HG03442 (cell line): ENCODE data around the gene CDC42EP5.
"Not testable (repeated sequence)": the region's sequence is repeated elsewhere in the genome, so short reads cannot be mapped to it uniquely, and the experiment has no call there.

ENCODE experiments used
- ATAC-seq: cut with Tn5 transposase; IDR thresholded peaks from one replicate; pipeline ENCODE4 v1.9.1; 2021; ENCODE audit warnings: mild to moderate bottlenecking, moderate library complexity; ENCODE audit not compliant: unreplicated experiment

The CDC42EP5 gene

GRCh38 chr19:54449701-54450069 lies 23.4 kb downstream of the CDC42EP5 start:
- no peak for ATAC-seq

DNA sequence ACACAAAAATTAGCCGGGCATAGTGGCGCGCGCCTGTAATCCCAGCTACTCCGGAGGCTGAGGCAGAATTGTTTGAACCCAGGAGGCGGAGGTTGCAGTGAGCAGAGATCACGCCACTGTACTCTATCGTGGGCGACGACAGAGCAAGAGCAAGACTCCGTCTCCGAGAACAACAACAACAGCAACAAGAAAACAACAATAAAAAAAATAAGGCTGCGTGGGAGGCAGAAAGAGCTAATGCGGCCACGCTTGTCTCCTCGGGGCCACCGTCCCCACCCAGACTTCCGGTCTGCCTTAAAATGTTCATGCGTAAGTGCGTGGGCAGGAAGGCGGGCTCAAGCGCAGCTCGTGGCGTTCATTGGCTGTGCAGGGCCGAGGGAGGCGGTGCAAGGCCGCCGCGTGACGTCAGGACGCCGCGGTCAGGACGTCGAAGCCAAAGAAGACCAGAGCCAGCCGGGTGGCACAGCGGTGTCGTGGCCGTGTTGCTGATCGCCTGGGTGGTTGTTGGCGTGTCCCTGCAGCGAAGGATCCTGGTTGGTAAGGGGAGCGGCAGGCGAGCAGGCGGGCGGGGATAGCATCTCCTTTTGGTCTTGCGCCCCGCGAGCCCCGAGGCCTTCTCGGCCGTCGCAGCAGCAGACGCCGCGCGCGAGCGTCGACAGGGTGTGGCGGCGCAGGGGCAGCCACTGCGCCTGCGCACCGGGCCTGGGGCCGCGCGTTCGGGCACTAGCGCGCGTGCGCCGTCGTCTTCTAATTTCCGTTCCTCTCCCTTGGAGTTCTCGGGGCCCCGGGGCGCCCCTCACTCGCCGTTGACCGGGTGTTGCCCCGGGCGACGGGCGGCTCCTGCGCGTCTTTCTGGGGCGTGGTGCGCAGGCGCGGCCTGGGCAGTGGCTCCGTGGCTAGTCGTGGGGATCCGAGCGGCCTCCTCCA lies 24.1 kb downstream of the CDC42EP5 start, which contains the start of gene LENG8:
LENG8 (plus strand) TSS at position 426 of the 927 bp plus-strand sequence. CDS start 2,146 bp downstream, outside the sequence.
- ATAC-seq: peak; percentile 84

DNA sequence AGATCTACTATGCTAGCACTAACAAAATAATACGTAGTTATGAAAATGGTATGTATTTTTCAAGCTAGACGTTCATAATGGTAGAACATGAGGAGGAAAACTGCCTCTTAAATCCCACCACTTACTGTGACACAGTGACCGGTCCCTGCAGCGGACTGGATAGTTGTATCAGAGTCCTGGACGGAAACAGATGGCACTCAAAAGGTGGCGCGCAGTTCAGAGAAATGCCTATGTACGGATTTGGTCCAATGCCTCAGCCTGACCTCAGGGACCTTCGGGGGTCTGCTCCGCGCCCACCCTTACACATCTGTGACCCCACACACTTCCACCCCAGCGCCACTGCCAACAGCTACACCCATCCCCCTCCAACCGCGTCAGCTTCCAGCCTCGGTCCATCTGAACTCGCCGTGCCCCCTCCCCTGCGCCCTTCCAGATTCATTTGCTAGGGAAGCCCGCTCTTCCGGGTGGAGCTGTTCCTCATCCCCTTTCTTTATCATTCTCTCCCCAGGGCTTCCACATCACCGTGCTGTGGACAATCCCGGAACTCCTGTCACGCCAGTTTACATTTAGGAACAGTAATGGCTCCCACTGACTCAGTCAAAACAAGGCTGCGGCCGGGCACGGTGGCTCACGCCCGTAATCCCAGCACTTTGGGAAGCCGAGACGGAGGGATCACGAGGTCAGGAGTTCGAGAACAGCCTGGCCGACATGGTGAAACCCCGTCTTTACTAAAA lies 24.9 kb downstream of the CDC42EP5 start:
- no peak for ATAC-seq

DNA sequence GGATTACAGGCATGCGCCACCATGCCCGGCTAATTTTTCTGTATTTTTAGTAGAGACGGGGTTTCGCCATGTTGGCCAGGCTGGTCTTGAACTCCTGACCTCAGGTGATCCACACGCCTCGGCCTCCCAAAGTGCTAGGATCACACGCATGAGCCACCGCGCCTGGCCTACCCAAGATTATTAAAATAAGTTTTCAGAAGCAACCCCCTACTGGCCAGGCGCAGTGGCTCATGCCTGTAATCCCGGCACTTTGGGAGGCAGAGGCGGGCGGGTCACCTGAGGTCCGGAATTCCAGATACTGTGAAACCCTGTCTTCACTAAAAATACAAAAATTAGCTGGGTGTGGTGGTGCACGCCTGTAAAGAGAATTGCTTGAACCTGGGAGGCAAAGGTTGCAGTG lies 26.7 kb downstream of the CDC42EP5 start:
- not testable (repeated sequence) for ATAC-seq

DNA sequence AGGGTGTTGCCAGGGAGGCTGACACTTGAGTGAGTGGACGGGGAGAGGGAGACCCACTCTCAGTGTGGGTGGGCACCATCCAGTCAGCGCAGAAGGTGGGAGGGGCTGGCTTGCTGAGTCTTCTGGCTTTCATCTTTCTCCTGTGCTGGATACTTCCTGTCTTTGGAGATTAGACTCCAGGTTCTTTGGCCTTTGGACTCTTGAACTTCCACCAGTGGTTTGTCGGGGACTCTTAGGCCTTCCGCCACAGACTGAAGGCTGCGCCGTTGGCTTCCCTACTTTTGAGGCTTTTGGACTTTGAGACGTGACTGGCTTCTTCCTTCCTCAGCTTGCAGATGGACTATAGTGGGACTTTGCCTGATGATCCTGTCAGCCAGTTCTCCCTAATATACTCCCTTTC lies 28.4 kb downstream of the CDC42EP5 start:
- ATAC-seq: no peak

DNA sequence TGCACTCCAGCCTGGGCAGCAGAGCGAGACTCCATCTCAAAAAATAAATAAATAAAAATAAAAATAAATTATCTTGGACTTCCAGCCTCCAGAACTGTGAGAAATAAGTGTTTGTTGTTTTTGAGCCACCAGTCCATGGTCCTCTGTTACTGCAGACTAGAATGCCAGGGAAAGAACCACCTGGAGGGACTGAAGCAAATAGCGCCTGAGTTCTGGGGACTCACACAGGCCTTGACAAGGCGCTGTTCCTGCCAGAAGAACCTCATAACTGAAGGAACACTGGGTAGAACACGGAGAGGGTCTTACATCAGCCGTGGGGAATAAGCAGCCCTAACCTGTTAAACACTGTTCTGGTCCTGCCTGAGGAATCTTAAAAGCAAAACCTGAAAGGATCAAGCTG lies 32.5 kb downstream of the CDC42EP5 start:
- no peak for ATAC-seq

GRCh38 chr19:54439174-54439851 lies 33.8 kb downstream of the CDC42EP5 start:
- ATAC-seq: no peak

DNA sequence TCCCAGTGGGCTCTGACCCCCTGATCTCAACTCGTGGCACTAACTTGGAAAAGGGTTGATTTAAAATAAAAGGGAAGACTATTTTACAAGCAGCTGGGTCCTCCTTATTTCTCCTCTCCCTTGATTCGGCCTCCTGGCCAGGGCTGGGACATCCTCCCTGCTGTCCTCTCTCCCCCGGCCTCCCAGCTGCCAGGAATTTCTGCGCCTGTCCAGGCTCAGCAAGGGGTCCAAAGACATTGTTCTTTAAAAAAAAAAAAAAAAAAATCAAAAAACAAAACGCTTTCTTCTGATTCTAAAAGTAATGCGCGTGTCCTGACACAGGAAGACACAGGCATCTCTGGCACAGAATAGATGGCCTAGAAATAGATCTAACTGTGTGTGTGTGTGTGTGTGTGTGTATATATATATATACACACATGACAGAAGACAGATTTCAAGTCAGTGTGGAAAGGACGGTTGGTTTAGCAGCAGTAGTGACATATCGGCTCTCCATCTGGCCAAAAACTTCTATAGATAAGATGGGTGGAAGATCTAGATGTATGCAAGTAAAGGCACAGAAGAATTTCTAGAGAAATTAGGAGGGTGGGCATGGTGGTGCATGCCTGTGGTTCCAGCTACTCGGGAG lies 36.4 kb downstream of the CDC42EP5 start:
- ATAC-seq: no peak

- ATAC-seq: no peak
Observed at GRCh38 chr19:54436031-54436523, 37.0 kb downstream of the CDC42EP5 start.

GRCh38 chr19:54435551-54436016 lies 37.5 kb downstream of the CDC42EP5 start:
- no peak for ATAC-seq

DNA sequence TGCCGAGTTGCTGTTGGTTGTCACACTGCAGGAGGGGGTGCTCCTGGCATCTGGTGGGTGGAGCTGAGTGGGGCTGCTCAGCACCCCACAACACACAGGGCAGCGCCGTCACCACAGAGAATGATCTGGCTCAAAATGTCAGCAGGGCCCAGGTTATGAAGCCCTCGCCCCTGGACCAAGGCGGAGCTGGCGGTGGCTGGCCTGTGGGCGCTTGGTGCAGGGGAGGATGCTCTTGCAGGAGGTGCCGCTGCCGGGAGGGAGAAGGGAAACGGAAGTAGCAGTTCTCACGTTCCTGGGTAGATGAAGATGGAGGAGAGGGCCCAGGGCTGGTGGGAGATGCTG lies 38.3 kb downstream of the CDC42EP5 start:
- ATAC-seq: no peak

GRCh38 chr19:54434112-54434872 lies 38.8 kb downstream of the CDC42EP5 start:
- ATAC-seq: no peak

DNA sequence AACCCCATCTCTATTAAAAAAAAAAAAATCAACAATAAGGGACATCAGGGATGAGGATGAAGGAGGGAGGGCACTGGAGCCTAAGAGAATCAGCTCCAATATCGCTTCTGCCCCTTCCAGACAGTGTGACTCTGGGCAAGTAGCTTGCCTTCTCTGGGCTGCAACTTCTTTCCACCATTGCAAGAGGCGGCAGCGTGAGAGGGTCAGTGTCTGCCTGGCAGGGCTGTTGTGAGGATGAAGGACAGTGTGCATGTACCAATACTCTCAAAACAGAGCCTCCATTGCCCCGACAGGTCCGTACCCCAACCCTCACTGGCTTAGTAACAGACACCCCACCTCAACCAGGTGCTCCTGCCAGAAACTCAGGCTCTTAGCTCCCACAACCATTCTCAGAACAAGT lies 39.4 kb downstream of the CDC42EP5 start:
- no peak for ATAC-seq

DNA sequence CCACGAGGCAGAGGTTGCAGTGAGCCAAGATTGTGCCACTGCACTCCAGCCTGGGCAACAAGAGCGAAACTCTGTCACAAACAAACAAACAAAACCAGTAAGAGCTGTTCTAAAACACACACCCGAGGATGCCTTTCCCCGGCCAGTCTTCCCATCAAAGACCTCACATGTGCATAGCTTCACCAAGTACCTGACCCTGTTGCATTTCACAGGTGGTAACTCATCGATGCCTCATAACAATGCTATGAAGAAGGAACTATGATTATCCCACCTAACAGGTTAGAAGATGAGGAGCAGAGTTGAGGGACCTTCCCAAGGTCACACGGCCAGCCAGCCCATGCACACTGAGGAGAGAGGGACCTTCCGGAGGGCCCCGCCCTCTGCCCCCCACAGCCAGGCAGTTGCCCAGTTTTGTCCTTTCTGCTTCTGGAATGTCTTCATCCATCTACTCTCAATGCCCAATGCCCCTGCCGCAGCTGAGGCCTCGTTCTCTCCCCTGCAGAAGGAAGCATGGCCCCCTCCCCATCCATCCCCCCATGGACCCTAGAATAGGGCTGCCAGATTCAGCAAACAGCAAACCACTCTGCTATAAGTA lies 40.9 kb downstream of the CDC42EP5 start:
- ATAC-seq: no peak

GRCh38 chr19:54431255-54431838 lies 41.7 kb downstream of the CDC42EP5 start:
- ATAC-seq: no peak

DNA sequence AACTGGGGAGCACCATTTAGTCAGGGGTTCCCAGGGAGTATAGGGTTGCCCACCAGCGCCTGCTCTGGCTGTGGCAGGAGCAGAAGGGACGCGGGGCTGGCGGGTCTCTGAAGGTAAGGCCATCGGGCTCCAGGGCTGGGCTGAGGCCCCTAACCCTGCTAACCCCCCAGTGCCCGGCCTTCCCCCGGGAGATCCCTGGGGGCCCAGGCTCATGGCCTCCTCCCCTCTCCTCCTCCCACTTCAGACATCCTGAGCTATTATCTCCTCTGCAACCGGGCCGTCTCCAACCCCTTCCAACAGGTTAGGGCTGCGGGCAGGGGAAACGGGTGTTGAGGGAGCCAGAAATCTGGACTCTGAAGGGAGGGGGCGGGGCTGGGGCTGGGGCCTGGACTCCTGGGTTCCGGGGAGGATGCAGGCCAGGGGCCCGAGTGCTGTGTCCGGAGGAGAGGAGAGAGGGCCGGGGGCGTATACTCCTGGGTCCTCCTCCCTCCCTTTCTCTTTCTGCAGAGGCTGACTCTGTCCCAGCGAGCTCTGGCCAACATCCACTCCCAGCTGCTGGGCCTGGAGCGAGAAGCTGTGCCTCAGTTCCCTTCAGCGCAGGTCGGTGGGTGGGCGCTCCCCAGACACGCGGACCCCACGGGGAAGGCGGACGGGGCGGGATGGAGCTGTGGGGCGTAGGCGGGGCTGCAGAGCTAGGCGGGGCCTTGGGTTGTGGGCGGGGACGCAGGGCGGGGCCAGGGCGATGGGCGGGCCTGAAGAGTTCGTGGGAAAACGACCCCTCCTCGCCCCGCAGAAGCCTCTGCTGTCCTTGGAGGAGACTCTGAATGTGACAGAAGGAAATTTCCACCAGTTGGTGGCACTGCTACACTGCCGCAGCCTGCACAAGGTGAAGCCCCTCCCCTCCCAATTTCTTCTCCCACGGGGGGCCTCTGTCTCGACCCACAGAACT lies 42.5 kb downstream of the CDC42EP5 start:
- ATAC-seq: no peak

DNA sequence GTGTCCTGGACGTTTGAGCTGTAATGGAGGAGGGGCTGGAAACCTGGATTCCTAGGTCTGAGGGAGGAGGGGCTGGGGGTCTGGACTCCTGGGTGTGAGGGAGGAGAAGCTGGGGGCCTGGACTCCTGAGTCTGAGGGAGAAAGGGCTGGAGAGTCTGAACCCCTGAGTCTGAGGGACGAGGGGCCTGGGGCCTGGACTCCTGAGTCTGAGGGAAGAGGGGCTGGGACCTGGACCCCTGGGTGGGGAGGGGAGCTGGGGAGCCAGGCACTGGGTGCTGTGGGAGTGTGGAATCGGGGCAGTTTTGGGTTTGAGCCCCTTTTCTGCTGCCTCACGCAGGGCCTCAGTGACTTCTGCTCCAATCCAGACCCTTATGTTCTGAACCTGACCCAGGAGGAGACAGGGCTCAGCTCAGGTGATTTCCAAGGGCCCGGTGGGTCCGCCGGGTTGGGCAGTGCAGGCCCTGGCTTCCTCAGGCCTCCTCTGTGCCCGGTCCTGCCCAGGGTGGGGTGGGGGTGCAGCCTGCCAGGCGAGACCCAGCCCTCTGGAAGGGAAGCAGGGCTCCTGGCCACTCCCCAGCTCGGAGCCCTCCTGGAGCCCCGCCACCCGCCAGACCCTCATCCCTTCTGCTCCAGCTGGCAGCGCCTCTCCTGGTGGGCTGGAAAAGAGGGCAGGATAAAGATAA lies 43.4 kb downstream of the CDC42EP5 start:
- no peak for ATAC-seq

GRCh38 chr19:54429176-54429495 lies 44.0 kb downstream of the CDC42EP5 start:
- no peak for ATAC-seq
